ENCODE measurements around the gene RASIP1.

RASIP1 gene

DNA sequence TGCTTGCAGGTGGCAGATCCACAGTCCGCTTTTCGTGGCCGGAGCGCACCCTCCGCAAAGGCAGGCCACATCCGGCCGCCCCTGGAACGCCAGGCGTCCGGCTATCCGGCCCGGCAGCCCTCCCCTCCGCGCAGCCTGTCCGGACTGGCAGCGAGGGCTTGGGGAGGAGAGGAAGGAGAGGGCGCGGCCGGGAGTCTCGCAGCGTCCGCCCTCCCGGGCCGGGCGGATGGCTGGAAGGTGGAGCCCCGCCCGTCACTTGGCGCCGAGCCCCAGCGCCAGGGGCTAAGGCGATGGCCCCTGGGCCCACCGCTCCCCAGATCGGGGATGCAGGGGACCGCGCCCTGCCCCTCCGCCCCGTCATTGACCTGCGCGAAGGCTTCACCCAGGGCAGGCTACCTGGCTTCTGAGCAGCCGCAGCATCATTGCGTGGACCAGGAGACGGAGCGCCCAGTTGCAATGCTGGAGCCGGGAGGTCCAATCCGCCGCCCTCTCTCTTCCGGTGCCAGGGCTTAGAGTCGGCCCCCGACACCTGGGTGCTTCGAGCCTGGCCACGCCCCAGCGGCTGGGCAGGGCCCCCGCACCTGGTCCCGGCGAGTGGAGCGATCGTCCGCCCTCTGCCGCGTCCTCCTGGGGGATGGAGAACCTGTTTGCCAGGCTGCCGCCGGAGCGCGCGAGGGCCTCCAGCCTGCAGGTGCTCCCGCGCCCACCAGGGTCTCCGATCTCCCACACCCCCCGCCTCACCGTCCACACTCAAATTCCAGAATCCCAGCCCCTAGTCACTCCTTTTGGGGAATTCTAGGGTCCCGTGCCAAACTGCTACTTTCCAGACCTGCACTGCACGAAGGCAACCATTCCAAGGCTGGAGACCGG is 12.3 kb upstream of the RASIP1 start, which contains the start of gene FUT1:
FUT1 (minus strand) TSS at position 146 of the 870 bp plus-strand sequence. CDS start 1,360 bp downstream, outside the sequence.
- Histone ChIP-seq H3K27ac (ENCODE audit: low read depth, low read length) (no peak within 1 kb of the TSS), H3K4me1 (ENCODE audit: insufficient read depth, low read length) (no peaks in the 10 kb centered on the region), H3K9ac (ENCODE audit: low read length) (no peak within 1 kb of the TSS), H3K36me3 (ENCODE audit: insufficient read depth, low read length) (no peaks in the 10 kb centered on the region), H3K27me3 (ENCODE audit: control insufficient read depth in 1 of 2, insufficient read depth in 2 of 2, low read length in 2 of 2) (peaks cover 0 to 49% of the 10 kb centered on the region in 2 donors), H3K4me3 (ENCODE audit: low read depth in 1 of 2, low read length in 2 of 2) (peak within 1 kb of the TSS in 1 of 2 donors; percentile 12), H3K9me3 (ENCODE audit: low read length) (no peaks in the 10 kb centered on the region)

DNA sequence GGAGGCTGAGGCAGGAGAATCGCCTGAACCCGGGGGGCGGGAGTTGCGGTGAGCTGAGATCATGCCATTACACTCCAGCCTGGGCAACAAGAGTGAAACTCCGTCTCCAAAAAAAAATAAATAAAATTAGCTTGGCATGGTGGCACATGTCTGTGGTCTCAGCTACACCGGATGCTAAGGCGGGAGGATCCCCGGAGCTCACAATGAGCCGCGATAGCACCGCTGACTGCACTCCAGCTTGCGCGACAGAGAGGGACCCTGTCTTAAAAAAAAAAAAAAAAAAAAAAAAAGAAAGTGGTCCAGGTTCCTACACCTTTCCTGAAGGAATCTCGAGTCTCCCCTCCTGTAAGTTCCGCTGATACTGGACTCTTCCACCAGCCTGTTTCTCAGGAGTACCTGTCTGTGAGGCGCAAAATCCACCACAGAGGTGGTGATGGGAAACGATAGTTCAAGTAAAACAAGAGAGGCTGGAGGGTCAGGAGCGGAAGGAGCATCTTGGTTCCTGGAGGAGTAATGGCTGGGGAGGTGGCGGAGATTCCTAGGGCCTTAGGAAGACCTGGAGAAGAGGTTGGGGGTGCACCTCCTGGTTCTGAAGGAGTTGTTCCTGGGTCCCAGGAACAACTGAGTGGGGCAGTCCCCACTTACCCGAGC is 11.6 kb upstream of the RASIP1 start:
- Histone ChIP-seq H3K9me3 (ENCODE audit: low read length) (no peaks in the 10 kb centered on the region), H3K27me3 (ENCODE audit: control insufficient read depth in 1 of 2, insufficient read depth in 2 of 2, low read length in 2 of 2) (peaks cover 0 to 52% of the 10 kb centered on the region in 2 donors), H3K4me3 (ENCODE audit: low read depth in 1 of 2, low read length in 2 of 2) (peak overlapping the region in 1 of 2 donors; percentile 12), H3K27ac (ENCODE audit: low read depth, low read length) (no peak overlapping the region), H3K4me1 (ENCODE audit: insufficient read depth, low read length) (no peaks in the 10 kb centered on the region), H3K9ac (ENCODE audit: low read length) (no peak overlapping the region), H3K36me3 (ENCODE audit: insufficient read depth, low read length) (no peaks in the 10 kb centered on the region)

DNA sequence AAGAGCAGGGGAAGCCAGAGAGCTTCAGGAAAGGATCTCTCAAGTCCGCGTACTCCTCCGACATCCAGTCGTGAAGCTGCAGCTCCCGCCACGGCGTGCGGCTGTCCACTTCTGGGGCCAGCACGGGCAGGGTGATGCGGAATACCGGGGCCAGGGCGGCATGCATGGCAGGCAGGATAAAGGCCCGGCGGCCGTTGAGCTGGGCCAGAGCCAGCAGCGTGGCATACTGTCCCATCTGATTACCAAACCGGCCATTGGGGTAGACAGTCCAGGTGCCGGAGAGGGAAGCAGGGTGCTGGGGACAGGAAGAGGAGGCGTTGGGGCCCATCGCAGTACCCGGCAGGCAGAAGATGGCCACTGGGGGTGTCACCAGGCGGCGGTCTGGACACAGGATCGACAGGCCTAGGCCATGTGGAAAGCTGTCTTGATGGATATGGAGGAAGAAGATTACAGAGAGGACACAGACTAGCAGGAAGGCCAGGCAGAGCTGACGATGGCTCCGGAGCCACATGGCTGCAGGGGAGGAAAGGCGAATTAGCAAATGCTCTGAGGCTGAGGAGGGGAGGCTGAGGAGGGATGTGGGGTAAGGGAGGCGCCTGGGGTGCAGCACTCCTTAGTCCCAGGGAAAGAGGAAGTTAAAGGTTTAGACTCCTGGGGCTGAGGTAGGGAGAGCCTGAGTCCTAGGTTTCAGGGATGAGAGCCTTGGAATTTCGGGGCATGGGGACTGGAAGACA is 10.5 kb upstream of the RASIP1 start:
- no peak overlapping the region for H3K4me3 ChIP-seq (ENCODE audit: low read depth in 1 of 2, low read length in 2 of 2)
- peaks cover 6 to 55% of the 10 kb centered on the region in 2 donors for H3K27me3 ChIP-seq (ENCODE audit: control insufficient read depth in 1 of 2, insufficient read depth in 2 of 2, low read length in 2 of 2)

DNA sequence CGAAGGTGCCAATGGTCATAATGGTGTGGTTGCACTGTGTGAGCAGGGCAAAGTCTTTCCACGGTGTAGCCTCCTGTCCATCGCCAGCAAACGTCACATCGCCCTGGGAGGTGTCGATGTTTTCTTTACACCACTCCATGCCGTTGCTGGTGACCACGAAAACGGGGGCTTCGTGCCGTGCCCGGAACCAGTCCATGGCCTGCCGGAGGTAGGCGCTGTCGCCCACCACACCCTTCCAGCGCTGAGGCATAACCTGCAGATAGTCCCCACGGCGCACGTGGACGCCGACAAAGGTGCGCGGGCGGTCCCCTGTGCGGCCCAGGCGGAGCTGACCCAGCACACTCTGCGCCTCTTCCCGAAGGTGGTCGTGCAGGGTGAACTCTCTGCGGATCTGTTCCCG is 9.9 kb upstream of the RASIP1 start:
- no peak overlapping the region for H3K9ac ChIP-seq (ENCODE audit: low read length)
- H3K9me3 ChIP-seq (ENCODE audit: low read length) = no peaks in the 10 kb centered on the region
- peaks cover 11 to 60% of the 10 kb centered on the region in 2 donors for H3K27me3 ChIP-seq (ENCODE audit: control insufficient read depth in 1 of 2, insufficient read depth in 2 of 2, low read length in 2 of 2)
- H3K4me3 ChIP-seq (ENCODE audit: low read depth in 1 of 2, low read length in 2 of 2) = no peak overlapping the region
- no peaks in the 10 kb centered on the region for H3K36me3 ChIP-seq (ENCODE audit: insufficient read depth, low read length)
- H3K4me1 ChIP-seq (ENCODE audit: insufficient read depth, low read length) = no peaks in the 10 kb centered on the region
- H3K27ac ChIP-seq (ENCODE audit: low read depth, low read length) = no peak overlapping the region

More for the DNA sequence above, 10.5 kb upstream of the RASIP1 start:
- H3K9ac ChIP-seq (ENCODE audit: low read length) = no peak overlapping the region
- H3K4me1 ChIP-seq (ENCODE audit: insufficient read depth, low read length) = no peaks in the 10 kb centered on the region
- no peak overlapping the region for H3K27ac ChIP-seq (ENCODE audit: low read depth, low read length)
- H3K36me3 ChIP-seq (ENCODE audit: insufficient read depth, low read length) = no peaks in the 10 kb centered on the region
- H3K9me3 ChIP-seq (ENCODE audit: low read length) = no peaks in the 10 kb centered on the region

DNA sequence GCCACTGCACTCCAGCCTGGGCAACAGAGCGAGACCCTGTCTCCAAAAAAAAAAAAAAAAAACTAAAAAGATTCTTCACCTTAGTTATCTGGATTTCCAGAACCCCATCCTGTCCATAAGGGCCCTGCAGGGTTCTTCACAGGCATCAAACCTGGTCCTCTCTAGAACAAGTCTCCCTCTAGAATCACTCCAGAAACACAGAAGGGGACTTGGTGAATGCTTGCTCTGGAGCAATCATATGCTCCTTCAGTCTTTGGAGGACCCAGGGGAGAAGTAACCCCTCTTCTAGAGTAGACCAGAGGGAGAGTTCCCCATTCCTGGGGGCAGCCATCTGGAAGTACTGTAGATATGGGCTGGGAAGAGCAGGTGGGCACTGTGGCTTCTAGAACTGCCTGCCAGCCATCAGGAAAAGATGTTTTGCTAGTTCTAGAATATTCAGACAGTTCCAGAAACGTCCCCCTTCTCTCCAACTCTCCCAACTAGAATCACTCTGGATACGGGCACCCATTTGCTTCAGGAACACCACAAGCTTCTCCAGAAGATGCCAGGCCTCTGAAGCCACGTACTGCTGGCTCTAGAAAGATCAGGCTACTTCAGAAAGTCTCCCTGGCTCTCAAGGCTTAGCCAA is 9.3 kb upstream of the RASIP1 start:
- no peak overlapping the region for H3K27ac ChIP-seq (ENCODE audit: low read depth, low read length)
- no peak overlapping the region for H3K9ac ChIP-seq (ENCODE audit: low read length)
- H3K27me3 ChIP-seq (ENCODE audit: control insufficient read depth in 1 of 2, insufficient read depth in 2 of 2, low read length in 2 of 2) = peaks cover 11 to 56% of the 10 kb centered on the region in 2 donors

DNA sequence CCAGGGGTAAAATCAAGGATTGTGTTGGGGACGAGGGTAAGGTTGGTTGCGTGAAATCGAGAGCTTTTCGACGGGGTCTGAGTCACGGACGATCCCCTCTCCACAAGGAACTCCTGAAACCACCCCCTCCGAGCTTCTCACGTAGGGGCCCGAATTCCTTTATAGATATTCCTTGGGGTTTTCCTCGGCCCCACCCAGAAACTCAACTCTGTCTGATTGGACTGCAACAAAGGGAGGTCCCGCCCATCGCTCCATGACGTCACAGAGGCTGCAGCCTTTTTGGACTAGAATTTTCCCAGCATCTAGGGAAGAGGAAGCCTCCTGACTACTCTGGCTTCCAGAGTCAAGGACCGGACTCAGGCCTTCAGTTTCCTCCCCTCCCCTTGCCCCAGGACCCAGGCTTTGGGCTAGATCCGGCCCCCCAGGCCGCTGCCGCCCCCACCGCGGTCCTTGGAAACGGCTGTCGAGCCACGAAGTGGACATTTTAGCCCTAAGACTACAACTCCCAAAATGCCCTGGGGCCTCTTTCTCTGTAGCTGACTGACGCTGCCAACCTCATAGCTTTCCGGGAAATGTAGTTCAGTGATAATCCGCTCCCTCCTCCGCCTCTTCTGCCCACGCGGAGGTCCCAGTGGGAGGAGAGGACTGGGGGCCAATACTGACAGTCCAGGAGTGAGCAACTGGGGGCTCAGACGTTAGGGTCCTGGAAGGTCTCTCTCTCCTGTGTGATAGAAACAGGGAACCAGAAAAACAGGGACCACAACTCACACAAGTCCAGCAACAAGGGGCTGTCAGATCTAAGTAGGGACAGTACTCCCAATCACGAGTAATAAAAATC is 6.5 kb upstream of the RASIP1 start, which contains the start of gene IZUMO1:
IZUMO1 (minus strand) TSS at position 172 of the 838 bp plus-strand sequence. CDS start 1,050 bp downstream, outside the sequence.
- Histone ChIP-seq H3K4me1 (ENCODE audit: insufficient read depth, low read length) (no peaks in the 10 kb centered on the region), H3K4me3 (ENCODE audit: low read depth in 1 of 2, low read length in 2 of 2) (peak within 1 kb of the TSS in 1 of 2 donors; percentile 6), H3K27ac (ENCODE audit: low read depth, low read length) (no peak within 1 kb of the TSS), H3K36me3 (ENCODE audit: insufficient read depth, low read length) (no peaks in the 10 kb centered on the region), H3K27me3 (ENCODE audit: control insufficient read depth in 1 of 2, insufficient read depth in 2 of 2, low read length in 2 of 2) (peaks cover 11 to 41% of the 10 kb centered on the region in 2 donors), H3K9ac (ENCODE audit: low read length) (no peak within 1 kb of the TSS), H3K9me3 (ENCODE audit: low read length) (no peaks in the 10 kb centered on the region)

More for the DNA sequence above, 9.3 kb upstream of the RASIP1 start:
- Histone ChIP-seq H3K4me1 (ENCODE audit: insufficient read depth, low read length) (no peaks in the 10 kb centered on the region), H3K36me3 (ENCODE audit: insufficient read depth, low read length) (no peaks in the 10 kb centered on the region), H3K4me3 (ENCODE audit: low read depth in 1 of 2, low read length in 2 of 2) (no peak overlapping the region), H3K9me3 (ENCODE audit: low read length) (no peaks in the 10 kb centered on the region)

DNA sequence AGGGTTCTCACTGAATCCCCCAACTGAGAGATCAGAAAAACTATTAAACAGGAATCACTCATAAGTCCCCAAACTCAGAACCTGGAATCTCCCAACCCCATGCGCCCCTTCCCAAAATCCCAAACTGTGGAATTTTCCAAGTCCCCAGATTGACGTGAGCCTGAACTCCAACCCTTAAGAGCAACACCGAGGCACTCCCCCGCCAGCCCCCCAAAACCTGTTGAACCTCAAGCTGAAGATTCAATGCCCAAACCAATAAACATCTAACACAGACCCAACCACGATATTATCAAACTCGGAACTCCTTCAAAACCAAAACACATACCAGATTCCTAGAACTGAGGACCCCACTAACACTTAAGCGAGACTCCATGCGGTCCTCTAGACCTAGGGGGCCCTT is 5.7 kb upstream of the RASIP1 start:
- no peak overlapping the region for H3K4me3 ChIP-seq (ENCODE audit: low read depth in 1 of 2, low read length in 2 of 2)
- no peaks in the 10 kb centered on the region for H3K9me3 ChIP-seq (ENCODE audit: low read length)
- H3K27ac ChIP-seq (ENCODE audit: low read depth, low read length) = no peak overlapping the region

DNA sequence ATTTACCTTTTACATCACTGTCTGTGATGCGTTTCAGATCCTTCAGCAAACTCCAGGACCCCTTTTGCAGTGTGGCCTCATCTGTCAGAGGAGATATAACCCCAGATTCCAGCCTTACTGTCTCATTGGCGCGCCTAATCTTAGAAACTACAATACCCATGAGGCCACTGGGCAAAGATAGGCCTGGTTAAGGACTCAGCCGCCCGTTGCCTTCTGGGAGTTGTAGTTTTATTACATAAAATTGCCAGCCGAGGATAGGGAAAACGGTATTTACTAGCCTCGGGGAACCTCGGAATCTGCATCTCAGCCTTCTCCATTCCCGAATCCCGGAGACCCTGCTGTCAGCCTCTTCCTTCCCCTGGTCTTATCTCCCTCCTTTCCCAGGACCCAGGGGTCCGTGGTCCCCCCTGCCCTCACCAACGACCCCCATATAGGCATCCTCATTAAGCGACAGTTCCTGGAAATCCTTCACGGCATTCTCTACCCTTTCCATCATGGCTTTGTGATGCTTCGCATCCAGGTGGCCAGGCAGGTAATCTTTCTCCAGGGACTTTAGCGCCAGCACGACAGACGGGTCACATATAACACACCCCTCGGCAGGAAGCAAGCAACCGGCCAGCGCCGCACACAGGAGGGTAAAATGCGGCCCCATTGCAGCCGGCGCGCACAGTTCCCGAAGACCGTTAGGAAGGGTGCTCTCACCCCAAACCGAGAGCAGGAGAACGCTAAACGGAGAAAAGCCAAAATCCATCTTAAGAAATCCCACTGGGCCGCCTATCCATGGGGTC is 5.0 kb upstream of the RASIP1 start:
- Histone ChIP-seq H3K27ac (ENCODE audit: low read depth, low read length) (no peak overlapping the region), H3K4me3 (ENCODE audit: low read depth in 1 of 2, low read length in 2 of 2) (no peak overlapping the region), H3K9me3 (ENCODE audit: low read length) (no peaks in the 10 kb centered on the region), H3K36me3 (ENCODE audit: insufficient read depth, low read length) (no peaks in the 10 kb centered on the region), H3K9ac (ENCODE audit: low read length) (no peak overlapping the region), H3K27me3 (ENCODE audit: control insufficient read depth in 1 of 2, insufficient read depth in 2 of 2, low read length in 2 of 2) (peaks cover 11 to 28% of the 10 kb centered on the region in 2 donors), H3K4me1 (ENCODE audit: insufficient read depth, low read length) (no peaks in the 10 kb centered on the region)

More for the DNA sequence above, 5.7 kb upstream of the RASIP1 start:
- Histone ChIP-seq H3K27me3 (ENCODE audit: control insufficient read depth in 1 of 2, insufficient read depth in 2 of 2, low read length in 2 of 2) (peaks cover 11 to 33% of the 10 kb centered on the region in 2 donors), H3K4me1 (ENCODE audit: insufficient read depth, low read length) (no peaks in the 10 kb centered on the region), H3K36me3 (ENCODE audit: insufficient read depth, low read length) (no peaks in the 10 kb centered on the region), H3K9ac (ENCODE audit: low read length) (no peak overlapping the region)

DNA sequence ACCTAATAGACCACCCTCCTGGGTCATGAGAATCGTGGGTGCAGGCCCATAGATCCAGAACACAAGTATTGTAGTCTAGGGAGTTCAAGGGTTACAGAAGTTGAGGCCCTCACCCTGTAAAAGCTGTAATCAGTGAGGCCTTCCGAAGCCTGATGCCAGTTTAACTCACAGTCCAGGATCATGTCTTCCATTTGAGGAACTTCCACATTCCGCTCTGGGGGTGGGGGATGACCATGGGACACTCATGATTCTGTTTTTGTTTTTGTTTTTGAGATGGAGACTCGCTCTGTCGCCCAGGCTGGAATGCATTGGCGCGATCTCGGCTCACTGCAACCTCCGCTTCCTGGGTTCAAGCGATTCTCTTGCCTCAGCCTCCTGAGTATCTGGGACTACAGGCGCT is 1.7 kb upstream of the RASIP1 start:
- no peaks in the 10 kb centered on the region for H3K9me3 ChIP-seq (ENCODE audit: low read length)
- peaks cover 11 to 25% of the 10 kb centered on the region in 2 donors for H3K27me3 ChIP-seq (ENCODE audit: control insufficient read depth in 1 of 2, insufficient read depth in 2 of 2, low read length in 2 of 2)
- no peaks in the 10 kb centered on the region for H3K4me1 ChIP-seq (ENCODE audit: insufficient read depth, low read length)
- no peaks in the 10 kb centered on the region for H3K36me3 ChIP-seq (ENCODE audit: insufficient read depth, low read length)
- no peak overlapping the region for H3K9ac ChIP-seq (ENCODE audit: low read length)
- H3K4me3 ChIP-seq (ENCODE audit: low read depth in 1 of 2, low read length in 2 of 2) = no peak overlapping the region
- H3K27ac ChIP-seq (ENCODE audit: low read depth, low read length) = no peak overlapping the region

All from muscle layer of colon (tissue), 2 donors.